Measurements from ENCODE around the gene PLPPR3.

- TF ChIP-seq CTCF (IDR thresholded peaks at IDR 0.05) (no peak), POLR2AphosphoS5 (IDR thresholded peaks at IDR 0.05) (no peak)
These were observed 39.4 kb downstream of the PLPPR3 start for GRCh38 chr19:782185-782877.
